CD4-positive, alpha-beta memory T cell (primary cell): ENCODE data around the gene TMOD3. TPM values are rescaled to one million over a fixed set of nuclear protein-coding genes. Genes with fewer than 3 reads are reported as not detected.

Experiments
- CTCF ChIA-PET: fragments of 350-600 bp; sonication (Branson Sonifier 250); formaldehyde crosslinking; loops from one replicate; lab custom pipeline; 2021; ENCODE audit warnings: inconsistent platforms; ENCODE audit not compliant: partially characterized antibody; lab: Charles Lee
- POLR2A ChIA-PET: fragments of 350-600 bp; sonication (Branson Sonifier 250); formaldehyde crosslinking; loops from one replicate; lab custom pipeline; 2021; ENCODE audit not compliant: partially characterized antibody; lab: Charles Lee
- DNase-seq, 5 donors: peaks; one replicate each; pipeline versions ENCODE4 v3.0.0 to v3.0.0-alpha.2; 2020 to 2022; ENCODE audit warnings: mixed read lengths in 1 of 5
- H3K27ac ChIP-seq: one replicate; pipeline ENCODE4 v1.7.0; 2013; ENCODE audit warnings: low read depth, low read length
- H3K27me3 ChIP-seq: 2 replicates; pipeline ENCODE4 v1.7.0; 2013; ENCODE audit warnings: mild to moderate bottlenecking, low read length, moderate library complexity; ENCODE audit not compliant: insufficient read depth
- H3K36me3 ChIP-seq: 2 replicates; pipeline ENCODE4 v1.7.0; 2013; ENCODE audit warnings: mild to moderate bottlenecking, low read length, moderate library complexity; ENCODE audit not compliant: insufficient read depth
- H3K4me1 ChIP-seq: 2 replicates; pipeline ENCODE4 v1.7.0; 2013; ENCODE audit warnings: mild to moderate bottlenecking, low read length, moderate library complexity; ENCODE audit not compliant: insufficient read depth
- H3K4me3 ChIP-seq, 2 donors: one replicate each; pipeline ENCODE4 v1.7.0; 2013; ENCODE audit warnings: low read length in 2 of 2, mild to moderate bottlenecking in 1 of 2
- H3K9me3 ChIP-seq, 2 donors: one replicate each; pipeline ENCODE4 v1.7.0; 2013; ENCODE audit warnings: low read length in 2 of 2, control low read depth in 1 of 2; ENCODE audit not compliant: control insufficient read depth in 1 of 2
- H3K27ac Mint-ChIP-seq, 7 donors: one replicate each; pipeline ENCODE4 v1.8.0; 2020 to 2021; ENCODE audit warnings: mixed read lengths in 7 of 7, mild to moderate bottlenecking in 6 of 7, inconsistent platforms in 3 of 7, moderate library complexity in 3 of 7
- H3K27me3 Mint-ChIP-seq, 2 donors: one replicate each; pipeline ENCODE4 v1.8.0; 2020 to 2021; ENCODE audit warnings: mixed read lengths in 2 of 2
- H3K36me3 Mint-ChIP-seq, 2 donors: one replicate each; pipeline ENCODE4 v1.8.0; 2020 to 2021; ENCODE audit warnings: mixed read lengths in 2 of 2, inconsistent platforms in 1 of 2, mild to moderate bottlenecking in 1 of 2
- H3K4me1 Mint-ChIP-seq, 4 donors: one replicate each; pipeline ENCODE4 v1.8.0; 2020 to 2021; ENCODE audit warnings: mixed read lengths in 4 of 4, mild to moderate bottlenecking in 1 of 4
- H3K4me3 Mint-ChIP-seq, 8 donors: one replicate each; pipeline ENCODE4 v1.8.0; 2020 to 2021; ENCODE audit warnings: mixed read lengths in 8 of 8, mild to moderate bottlenecking in 7 of 8, moderate library complexity in 6 of 8, inconsistent platforms in 3 of 8
- H3K9me3 Mint-ChIP-seq, 8 donors: one replicate each; pipeline ENCODE4 v1.8.0; 2020 to 2021; ENCODE audit warnings: mixed read lengths in 8 of 8, mild to moderate bottlenecking in 5 of 8, inconsistent platforms in 3 of 8, moderate library complexity in 1 of 8
- intact Hi-C: fragments of 100-400 bp; cut with micrococcal nuclease; formaldehyde crosslinking; loops from one replicate; pipeline ENCODE4 v1.15.1; 2023
- polyA plus RNA-seq, 2 donors: library from polyadenylated mRNA; unstranded; fragments of 300-500 nt; fragmentation: Illumina TruSeq; gene quantifications; one replicate each; pipeline ENCODE4 v1.2.3, GENCODE V29; 2021
- total RNA-seq, 2 experiments: library from RNA; stranded (reverse); gene quantifications; one replicate each; pipeline ENCODE4 v1.2.3, GENCODE V29; 2021

The TMOD3 gene
- total and polyA plus RNA-seq, 4 experiments from 2014 or later: 37.8 to 59.3 (median 46.4) TPM

GRCh38 chr15:51856714-51857380 is 27.4 kb downstream of the TMOD3 start:
- intact Hi-C loops: no loop called here

GRCh38 chr15:51861557-51862359 is 32.3 kb downstream of the TMOD3 start:
- ChIA-PET CTCF (interaction anchor here (0.7 to 2.5 kb wide), 7 partner anchors 16 to 1286 kb away, joined by 3 to 8 read pairs (median 4); no protein-coding TSS in a partner anchor), POLR2A (interaction anchor here (0.5 to 1.8 kb wide), 12 partner anchors 9 to 318 kb away, joined by 3 to 18 read pairs (median 4); partner anchors contain the start of genes LYSMD2 and TMOD3)
- H3K27me3 ChIP-seq: no peaks in the 10 kb centered on the region
- Mint-ChIP-seq H3K27me3 (no peaks in the 10 kb centered on the region), H3K27ac (peak overlapping the region; percentile 88 to 94 (median 92)), H3K36me3 (peaks cover 39 to 43% of the 10 kb centered on the region in 2 donors), H3K4me3 (peak overlapping the region; percentile 60 to 88 (median 80)), H3K4me1 (peaks cover 43 to 76% (median 48%) of the 10 kb centered on the region in 4 donors), H3K9me3 (no peaks in the 10 kb centered on the region)
- intact Hi-C loops: loop anchor here (1.0 kb wide), 2 partner anchors 27 to 31 kb away; no protein-coding TSS in a partner anchor
- peaks cover 21% of the 10 kb centered on the region for H3K36me3 ChIP-seq
- H3K4me3 ChIP-seq: no peak overlapping the region
- no peaks in the 10 kb centered on the region for H3K9me3 ChIP-seq
- DNase-seq: peak; percentile 64 to 88 (median 77)
- H3K27ac ChIP-seq: peak overlapping the region; percentile 27
- peaks cover 33% of the 10 kb centered on the region for H3K4me1 ChIP-seq

More at GRCh38 chr15:51856714-51857380, 27.4 kb downstream of the TMOD3 start:
- H3K9me3 ChIP-seq: no peaks in the 10 kb centered on the region
- no peaks in the 10 kb centered on the region for H3K27me3 Mint-ChIP-seq
- peak overlapping the region in 4 of 7 donors; percentile 4 to 66 (median 6) for H3K27ac Mint-ChIP-seq
- H3K4me1 Mint-ChIP-seq: peaks cover 48 to 79% (median 60%) of the 10 kb centered on the region in 4 donors
- no peaks in the 10 kb centered on the region for H3K9me3 Mint-ChIP-seq
- no peak overlapping the region for H3K4me3 ChIP-seq
- H3K27me3 ChIP-seq: no peaks in the 10 kb centered on the region
- peaks cover 25% of the 10 kb centered on the region for H3K4me1 ChIP-seq
- no peak overlapping the region for H3K4me3 Mint-ChIP-seq
- ChIA-PET CTCF (interaction anchor here (1.5 kb wide), 1 partner anchor 9 kb away, joined by 4 read pairs; no protein-coding TSS in a partner anchor), POLR2A (no interaction called here)
- H3K36me3 Mint-ChIP-seq: peaks cover 8 to 9% of the 10 kb centered on the region in 2 donors
- DNase-seq: no peak
- H3K36me3 ChIP-seq: no peaks in the 10 kb centered on the region
- no peak overlapping the region for H3K27ac ChIP-seq

GRCh38 chr15:51863131-51863530 is 33.7 kb downstream of the TMOD3 start:
- Histone ChIP-seq H3K9me3 (no peaks in the 10 kb centered on the region), H3K4me1 (peaks cover 33% of the 10 kb centered on the region), H3K36me3 (peaks cover 27% of the 10 kb centered on the region), H3K27ac (no peak overlapping the region), H3K27me3 (no peaks in the 10 kb centered on the region), H3K4me3 (no peak overlapping the region)
- Mint-ChIP-seq H3K27ac (peak overlapping the region; percentile 28 to 92 (median 85)), H3K36me3 (peaks cover 46 to 51% of the 10 kb centered on the region in 2 donors), H3K4me1 (peaks cover 39 to 75% (median 44%) of the 10 kb centered on the region in 4 donors), H3K9me3 (no peaks in the 10 kb centered on the region), H3K27me3 (no peaks in the 10 kb centered on the region), H3K4me3 (peak overlapping the region in 3 of 8 donors; percentile 22 to 45 (median 23))
- DNase-seq: no peak
- CTCF ChIA-PET: interaction anchor here (0.7 to 1.6 kb wide), 3 partner anchors 18 to 67 kb away, joined by 3 to 5 read pairs (median 4); no protein-coding TSS in a partner anchor
- POLR2A ChIA-PET: interaction anchor here (1.0 to 1.4 kb wide), 2 partner anchors 10 kb away, joined by 3 to 4 read pairs; no protein-coding TSS in a partner anchor
- intact Hi-C loops: no loop called here

- H3K9me3 Mint-ChIP-seq: peaks cover 0 to 1% (median 0%) of the 10 kb centered on the region in 8 donors
- intact Hi-C loops: no loop called here
- H3K27me3 ChIP-seq: no peaks in the 10 kb centered on the region
These were observed 35.1 kb downstream of the TMOD3 start for GRCh38 chr15:51864408-51865056.

GRCh38 chr15:51865317-51865716 is 35.9 kb downstream of the TMOD3 start:
- Histone ChIP-seq H3K36me3 (peaks cover 41% of the 10 kb centered on the region), H3K27ac (no peak overlapping the region), H3K4me3 (no peak overlapping the region), H3K27me3 (no peaks in the 10 kb centered on the region), H3K4me1 (peaks cover 29% of the 10 kb centered on the region), H3K9me3 (no peaks in the 10 kb centered on the region)
- H3K4me1 Mint-ChIP-seq: peaks cover 25 to 57% (median 32%) of the 10 kb centered on the region in 4 donors
- peaks cover 0 to 1% (median 0%) of the 10 kb centered on the region in 8 donors for H3K9me3 Mint-ChIP-seq
- CTCF ChIA-PET: interaction anchor here (1.2 kb wide), 1 partner anchor 23 kb away, joined by 5 read pairs; no protein-coding TSS in a partner anchor
- DNase-seq: no peak
- H3K27me3 Mint-ChIP-seq: no peaks in the 10 kb centered on the region
- H3K27ac Mint-ChIP-seq: peak overlapping the region in 3 of 7 donors; percentile 24 to 71 (median 35)
- peaks cover 57 to 65% of the 10 kb centered on the region in 2 donors for H3K36me3 Mint-ChIP-seq
- no peak overlapping the region for H3K4me3 Mint-ChIP-seq
- intact Hi-C loops: no loop called here
- POLR2A ChIA-PET: interaction anchor here (1.3 kb wide), 1 partner anchor 36 kb away, joined by 3 read pairs; the partner anchor contains the start of gene TMOD3

More at GRCh38 chr15:51864408-51865056, 35.1 kb downstream of the TMOD3 start:
- no peaks in the 10 kb centered on the region for H3K27me3 Mint-ChIP-seq
- peaks cover 33% of the 10 kb centered on the region for H3K4me1 ChIP-seq
- peaks cover 33 to 65% (median 39%) of the 10 kb centered on the region in 4 donors for H3K4me1 Mint-ChIP-seq
- no peak overlapping the region for H3K4me3 ChIP-seq
- H3K9me3 ChIP-seq: no peaks in the 10 kb centered on the region
- DNase-seq: no peak
- ChIA-PET POLR2A (no interaction called here), CTCF (interaction anchor here (1.2 kb wide), 1 partner anchor 24 kb away, joined by 5 read pairs; no protein-coding TSS in a partner anchor)
- peaks cover 52 to 61% of the 10 kb centered on the region in 2 donors for H3K36me3 Mint-ChIP-seq
- no peak overlapping the region for H3K4me3 Mint-ChIP-seq
- H3K27ac Mint-ChIP-seq: peak overlapping the region in 5 of 7 donors; percentile 12 to 74 (median 61)
- peaks cover 36% of the 10 kb centered on the region for H3K36me3 ChIP-seq
- no peak overlapping the region for H3K27ac ChIP-seq

- Mint-ChIP-seq H3K36me3 (peaks cover 62 to 70% of the 10 kb centered on the region in 2 donors), H3K27me3 (no peaks in the 10 kb centered on the region), H3K4me1 (peaks cover 20 to 48% (median 27%) of the 10 kb centered on the region in 4 donors), H3K9me3 (peaks cover 0 to 1% (median 0%) of the 10 kb centered on the region in 8 donors), H3K27ac (peak overlapping the region in 4 of 7 donors; percentile 8 to 75 (median 44)), H3K4me3 (no peak overlapping the region)
- no peaks in the 10 kb centered on the region for H3K9me3 ChIP-seq
- CTCF ChIA-PET: interaction anchor here (1.2 kb wide), 1 partner anchor 10 kb away, joined by 4 read pairs; no protein-coding TSS in a partner anchor
- intact Hi-C loops: no loop called here
- peaks cover 47% of the 10 kb centered on the region for H3K36me3 ChIP-seq
- H3K27me3 ChIP-seq: no peaks in the 10 kb centered on the region
- H3K4me3 ChIP-seq: no peak overlapping the region
- peaks cover 22% of the 10 kb centered on the region for H3K4me1 ChIP-seq
- POLR2A ChIA-PET: interaction anchor here (1.3 kb wide), 1 partner anchor 37 kb away, joined by 3 read pairs; the partner anchor contains the start of gene TMOD3
- DNase-seq: no peak
- H3K27ac ChIP-seq: no peak overlapping the region
These were observed 36.7 kb downstream of the TMOD3 start for GRCh38 chr15:51866161-51866560.
